HCT116 (cell line): ENCODE measurements around the gene GPX4. TPM values are rescaled to one million over a fixed set of nuclear protein-coding genes. Genes with fewer than 3 reads are reported as not detected.

Source experiments
- ATAC-seq: fragments of 200-7000 bp; cut with Tn5 transposase; 2 replicates; pipeline ENCODE4 v1.9.1; 2020; ENCODE audit warnings: mild to moderate bottlenecking, moderate library complexity
- BruUV-seq: library from RNA; stranded (reverse); fragments of 400-500 nt; replicated peaks from 2 replicates; lab custom pipeline; 2021; lab: Mats Ljungman, UMichigan
- CTCF ChIA-PET: fragments of 300-600 bp; sonication (Branson Sonifier 250); formaldehyde crosslinking; loops from one replicate; lab custom pipeline; 2021; ENCODE audit warnings: antibody characterized with exemption; lab: Charles Lee
- POLR2A ChIA-PET: fragments of 300-600, 350-600 bp; sonication (Branson Sonifier 250); formaldehyde crosslinking; loops from one replicate; lab custom pipeline; 2021; ENCODE audit warnings: antibody characterized with exemption; lab: Charles Lee
- RAD21 ChIA-PET, 2 experiments: fragments of 300-600 bp; sonication (Branson Sonifier 250); formaldehyde crosslinking; loops; one replicate each; lab custom pipeline; 2023; ENCODE audit warnings: low total read pairs in 2 of 2; ENCODE audit not compliant: uncharacterized antibody in 2 of 2, unreplicated experiment in 2 of 2, low non-redundant PET in 1 of 2; lab: Charles Lee
- DNase-seq: peaks from one replicate; pipeline ENCODE4 v3.0.0-alpha.2; 2010; ENCODE audit warnings: low read depth, low spot score
- H2AFZ ChIP-seq: fragments of 200-600 bp; shearing (Covaris generic), sonication (generic); 2 replicates; pipeline ENCODE4 v1.6.1; 2017; ENCODE audit warnings: low read depth, mixed run types, mixed read lengths, antibody characterized with exemption, low read length; ENCODE audit not compliant: poor library complexity, severe bottlenecking
- H3K27ac ChIP-seq: 2 replicates; pipeline ENCODE4 v1.5.1; 2012; ENCODE audit warnings: low read depth, low read length
- H3K27me3 ChIP-seq: fragments of 200-600 bp; sonication (generic); 2 replicates; pipeline ENCODE4 v1.6.1; 2016; ENCODE audit warnings: mixed run types, low read length, mixed read lengths; ENCODE audit not compliant: insufficient read depth
- H3K36me3 ChIP-seq, 2 experiments: fragments of 200-500 bp in 1 of 2; fragments of 200-600 bp in 1 of 2; sonication (Bioruptor generic) in 1 of 2; sonication (generic) in 1 of 2; 2 replicates each; pipeline versions ENCODE4 v1.5.1 to v1.6.1; 2014 to 2016; ENCODE audit warnings: low read length in 2 of 2, inconsistent platforms in 1 of 2, mixed read lengths in 1 of 2, mixed run types in 1 of 2; ENCODE audit not compliant: insufficient read depth in 2 of 2, control insufficient read depth in 1 of 2
- H3K4me1 ChIP-seq, 2 experiments: fragments of 200-600 bp in 1 of 2; sonication (generic) in 1 of 2; 2 replicates each; pipeline versions ENCODE4 v1.5.1 to v1.6.1; 2012 to 2017; ENCODE audit warnings: low read length in 2 of 2, inconsistent platforms in 1 of 2, mild to moderate bottlenecking in 1 of 2, mixed read lengths in 1 of 2, mixed run types in 1 of 2, moderate library complexity in 1 of 2; ENCODE audit not compliant: insufficient read depth in 2 of 2, control insufficient read depth in 1 of 2
- H3K4me2 ChIP-seq: fragments of 200-600 bp; sonication (generic); 2 replicates; pipeline ENCODE4 v1.6.1; 2017; ENCODE audit warnings: mixed run types, low read length, mixed read lengths
- H3K4me3 ChIP-seq, 2 experiments: fragments of 200-600 bp in 1 of 2; sonication (generic) in 1 of 2; replicated peaks in 1 of 2; 2 replicates each; pipeline ENCODE4 v1.5.1; 2011 to 2016; ENCODE audit warnings: low read length in 2 of 2, control low read depth in 1 of 2, low read depth in 1 of 2, mild to moderate bottlenecking in 1 of 2, mixed read lengths in 1 of 2, mixed run types in 1 of 2
- H3K79me2 ChIP-seq: fragments of 200-600 bp; sonication (generic); 2 replicates; pipeline ENCODE4 v1.6.1; 2017; ENCODE audit warnings: mild to moderate bottlenecking, mixed run types, low read length, moderate library complexity, mixed read lengths; ENCODE audit not compliant: insufficient read depth
- H3K9ac ChIP-seq: fragments of 200-600 bp; sonication (generic); 2 replicates; pipeline ENCODE4 v1.6.1; 2016; ENCODE audit warnings: low read length, mixed read lengths
- H3K9me2 ChIP-seq: fragments of 200-600 bp; sonication (generic), shearing (Covaris generic); 2 replicates; pipeline ENCODE4 v1.6.1; 2017; ENCODE audit warnings: mixed run types, mild to moderate bottlenecking, moderate library complexity; ENCODE audit not compliant: insufficient read depth
- H3K9me3 ChIP-seq, 2 experiments: fragments of 200-500 bp in 1 of 2; fragments of 200-600 bp in 1 of 2; sonication (Bioruptor generic) in 1 of 2; sonication (generic) in 1 of 2; 2 replicates each; pipeline ENCODE4 v1.6.1; 2014 to 2017; ENCODE audit warnings: low read length in 2 of 2, mixed read lengths in 2 of 2, inconsistent platforms in 1 of 2, low read depth in 1 of 2, mild to moderate bottlenecking in 1 of 2, mixed run types in 1 of 2, moderate library complexity in 1 of 2; ENCODE audit not compliant: control insufficient read depth in 1 of 2, insufficient read depth in 1 of 2
- H4K20me1 ChIP-seq: fragments of 200-600 bp; sonication (generic), shearing (Covaris generic); 2 replicates; pipeline ENCODE4 v1.6.1; 2017; ENCODE audit warnings: mixed run types, mild to moderate bottlenecking, moderate library complexity; ENCODE audit not compliant: insufficient read depth
- CBX3 ChIP-seq: IDR thresholded peaks from 2 replicates; pipeline ENCODE4 v1.6.1; 2012; ENCODE audit warnings: low read depth
- CEBPB ChIP-seq: IDR thresholded peaks from 2 replicates; pipeline ENCODE4 v1.6.1; 2012; ENCODE audit warnings: low read depth
- FOSL1 ChIP-seq: IDR thresholded peaks from 2 replicates; pipeline ENCODE4 v1.6.1; 2012; ENCODE audit warnings: low read depth
- ZFX ChIP-seq: fragments of 450-650 bp; IDR thresholded peaks from 2 replicates; pipeline ENCODE4 v1.6.1; 2017
- ZNF274 ChIP-seq: fragments of 200-500 bp; sonication (Bioruptor generic); IDR thresholded peaks from 2 replicates; pipeline ENCODE4 v1.6.1; 2014; ENCODE audit warnings: mild to moderate bottlenecking, low read depth, low read length, inconsistent platforms
- intact Hi-C: fragments of 100-400 bp; cut with micrococcal nuclease; formaldehyde crosslinking; loops from 2 replicates; pipeline ENCODE4 v1.10.0; 2022
- total RNA-seq: library from RNA; stranded (reverse); gene quantifications from one replicate; pipeline ENCODE4 v1.2.1, GENCODE V29; 2021; ENCODE audit not compliant: unreplicated experiment
- TF ChIP-seq, protein P1 (sequence below): IDR thresholded peaks from 2 replicates; pipeline ENCODE4 v1.6.1; 2012
- TF ChIP-seq, protein P2 (sequence below), 3 experiments: fragments of 200-600 bp in 1 of 3; sonication (generic) in 1 of 3; IDR thresholded peaks in 2 of 3; conservative IDR thresholded peaks in 1 of 3; 2 replicates each; pipeline ENCODE4 v1.5.1; 2012 to 2017; ENCODE audit warnings: low read depth in 2 of 3, low read length in 2 of 3, antibody characterized with exemption in 1 of 3, borderline replicate concordance in 1 of 3, control low read depth in 1 of 3, mild to moderate bottlenecking in 1 of 3, mixed read lengths in 1 of 3, mixed run types in 1 of 3, moderate library complexity in 1 of 3; ENCODE audit not compliant: insufficient read depth in 1 of 3
- TF ChIP-seq, protein P3 (sequence below): IDR thresholded peaks from 2 replicates; pipeline ENCODE4 v1.6.1; 2012

Gene GPX4
- total RNA-seq, 1 experiment from 2014 or later: 481 TPM

DNA sequence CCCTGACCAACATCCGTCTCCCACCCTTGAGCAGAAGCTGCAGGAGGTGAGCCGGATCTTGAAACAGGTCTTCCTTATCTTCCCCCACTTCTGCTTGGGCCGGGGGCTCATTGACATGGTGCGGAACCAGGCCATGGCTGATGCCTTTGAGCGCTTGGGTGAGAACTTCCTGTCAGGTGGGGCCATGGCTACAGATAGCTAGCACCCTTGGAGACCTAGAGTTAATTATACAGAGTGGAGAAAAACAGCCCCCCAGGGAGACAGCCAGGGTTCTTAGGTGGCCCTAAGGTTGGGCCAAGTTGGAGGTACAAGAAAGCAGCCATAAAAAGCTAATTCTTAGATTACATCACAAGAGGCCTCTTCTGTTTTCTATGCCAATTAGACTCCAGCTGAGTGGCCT lies 45.7 kb upstream of the GPX4 start:
- no peak overlapping the region for H3K4me2 ChIP-seq
- intact Hi-C loops: no loop called here
- H3K9me2 ChIP-seq: no peaks in the 10 kb centered on the region
- RAD21 ChIA-PET: no interaction called here
- TSS peak; percentile 40 for BruUV-seq
- DNase-seq: no peak
- no peaks in the 10 kb centered on the region for H3K9me3 ChIP-seq
- H3K27me3 ChIP-seq: no peaks in the 10 kb centered on the region
- TF ChIP-seq, protein P1, sequence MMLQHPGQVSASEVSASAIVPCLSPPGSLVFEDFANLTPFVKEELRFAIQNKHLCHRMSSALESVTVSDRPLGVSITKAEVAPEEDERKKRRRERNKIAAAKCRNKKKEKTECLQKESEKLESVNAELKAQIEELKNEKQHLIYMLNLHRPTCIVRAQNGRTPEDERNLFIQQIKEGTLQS: no peak
- no peak for TF ChIP-seq FOSL1
- TF ChIP-seq CEBPB: no peak
- TF ChIP-seq, protein P2, sequence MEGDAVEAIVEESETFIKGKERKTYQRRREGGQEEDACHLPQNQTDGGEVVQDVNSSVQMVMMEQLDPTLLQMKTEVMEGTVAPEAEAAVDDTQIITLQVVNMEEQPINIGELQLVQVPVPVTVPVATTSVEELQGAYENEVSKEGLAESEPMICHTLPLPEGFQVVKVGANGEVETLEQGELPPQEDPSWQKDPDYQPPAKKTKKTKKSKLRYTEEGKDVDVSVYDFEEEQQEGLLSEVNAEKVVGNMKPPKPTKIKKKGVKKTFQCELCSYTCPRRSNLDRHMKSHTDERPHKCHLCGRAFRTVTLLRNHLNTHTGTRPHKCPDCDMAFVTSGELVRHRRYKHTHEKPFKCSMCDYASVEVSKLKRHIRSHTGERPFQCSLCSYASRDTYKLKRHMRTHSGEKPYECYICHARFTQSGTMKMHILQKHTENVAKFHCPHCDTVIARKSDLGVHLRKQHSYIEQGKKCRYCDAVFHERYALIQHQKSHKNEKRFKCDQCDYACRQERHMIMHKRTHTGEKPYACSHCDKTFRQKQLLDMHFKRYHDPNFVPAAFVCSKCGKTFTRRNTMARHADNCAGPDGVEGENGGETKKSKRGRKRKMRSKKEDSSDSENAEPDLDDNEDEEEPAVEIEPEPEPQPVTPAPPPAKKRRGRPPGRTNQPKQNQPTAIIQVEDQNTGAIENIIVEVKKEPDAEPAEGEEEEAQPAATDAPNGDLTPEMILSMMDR (IDR thresholded peaks at IDR 0.05 in 2 of 3, conservative IDR thresholded peaks at IDR 0.05 in 1 of 3; ENCODE audit: borderline replicate concordance in 1 of 3, insufficient read depth in 1 of 3, low read depth in 2 of 3, low read length in 2 of 3): no peak
- TF ChIP-seq CBX3: no peak
- TF ChIP-seq, all 23 proteins: peak for 0
- ChIA-PET POLR2A (no interaction called here), CTCF (no interaction called here)
- Histone ChIP-seq H3K9ac (no peak overlapping the region), H3K27ac (no peak overlapping the region), H3K4me3 (no peak overlapping the region), H3K79me2 (no peaks in the 10 kb centered on the region), H3K4me1 (peaks cover 4 to 14% of the 10 kb centered on the region in 2 experiments; a peak in 3 of 4 replicates), H3K36me3 (peaks cover 2 to 4% of the 10 kb centered on the region in 2 experiments; a peak in 3 of 4 replicates), H2AFZ (no peak overlapping the region), H4K20me1 (no peaks in the 10 kb centered on the region)
- ATAC-seq: no peak

DNA sequence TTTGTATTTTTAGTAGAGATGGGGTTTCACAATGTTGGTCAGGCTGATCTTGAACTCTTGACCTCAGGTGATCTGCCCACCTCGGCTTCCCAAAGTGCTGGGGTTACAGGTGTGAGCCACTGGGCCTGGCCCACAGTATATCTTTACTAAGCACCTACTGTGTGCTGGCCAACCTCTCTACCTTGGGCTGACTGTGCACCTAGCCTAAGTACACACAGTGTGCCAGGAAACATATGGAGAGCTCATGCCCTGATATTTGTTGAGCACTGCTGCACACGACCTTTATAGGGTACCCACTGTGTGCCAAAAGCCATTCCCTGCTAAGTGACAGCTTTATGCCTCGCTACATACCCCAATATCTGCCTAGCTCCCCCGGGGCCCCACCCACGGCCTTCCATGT lies 43.1 kb upstream of the GPX4 start:
- Histone ChIP-seq H3K9me2 (no peaks in the 10 kb centered on the region), H3K9ac (no peak overlapping the region), H3K9me3 (no peaks in the 10 kb centered on the region), H2AFZ (no peak overlapping the region), H3K27me3 (no peaks in the 10 kb centered on the region), H4K20me1 (no peaks in the 10 kb centered on the region), H3K36me3 (no peaks in the 10 kb centered on the region; a peak in 1 of 4 replicates), H3K4me2 (no peak overlapping the region), H3K4me1 (peaks cover 23 to 39% of the 10 kb centered on the region in 2 experiments), H3K27ac (no peak overlapping the region; the same call in 1 of the 2 replicates), H3K79me2 (no peaks in the 10 kb centered on the region), H3K4me3 (no peak overlapping the region)
- ChIA-PET POLR2A (no interaction called here), CTCF (interaction anchor here (0.5 kb wide), 1 partner anchor 12 kb away, joined by 4 read pairs; no protein-coding TSS in a partner anchor), RAD21 (no interaction called here)
- intact Hi-C loops: loop anchor here (5.0 kb wide), 1 partner anchor 42 kb away; the partner anchor contains the start of gene GPX4
- ATAC-seq (no peak), DNase-seq (no peak)
- TF ChIP-seq ZNF274 (no peak), CBX3 (no peak), ZFX (no peak)
- TF ChIP-seq, protein P3, sequence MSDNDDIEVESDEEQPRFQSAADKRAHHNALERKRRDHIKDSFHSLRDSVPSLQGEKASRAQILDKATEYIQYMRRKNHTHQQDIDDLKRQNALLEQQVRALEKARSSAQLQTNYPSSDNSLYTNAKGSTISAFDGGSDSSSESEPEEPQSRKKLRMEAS: no peak
- no TSS peak for BruUV-seq
